ENCODE results near the gene CUX1. TPM values are rescaled to one million over a fixed set of nuclear protein-coding genes. Genes with fewer than 3 reads are reported as not detected.

Gene CUX1
- total RNA-seq, 1 donor from 2014 or later = 101 TPM

DNA sequence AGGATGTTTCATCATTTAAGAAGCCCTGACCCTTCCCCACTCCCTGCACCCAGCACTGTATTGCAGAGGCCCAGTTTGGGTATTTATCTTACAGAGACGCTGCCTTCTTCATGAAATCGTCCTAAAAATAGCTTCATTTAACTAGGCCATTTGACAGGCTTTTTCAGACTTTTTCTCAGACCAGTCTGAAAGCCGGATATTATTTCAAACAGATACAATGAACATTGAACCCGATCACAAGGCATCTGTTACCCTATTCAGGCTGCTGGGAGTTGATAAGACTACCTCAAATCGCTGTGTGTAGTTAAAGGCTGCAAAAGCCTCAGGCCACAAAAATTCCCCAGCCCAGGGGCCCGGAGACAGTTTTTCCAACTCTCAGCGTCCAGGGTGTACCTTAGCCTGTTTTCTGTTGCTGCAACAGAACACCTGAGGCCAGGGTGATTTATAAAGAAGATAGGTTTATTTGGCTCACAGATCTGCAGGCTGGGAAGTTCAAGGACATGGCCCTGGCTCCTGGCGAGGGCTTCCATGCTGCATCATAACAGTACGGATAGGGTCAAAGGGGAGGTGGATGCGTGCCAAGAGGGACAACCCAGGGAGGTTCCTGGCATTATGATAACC, 338.5 kb downstream of the CUX1 start:
- H3K27ac ChIP-seq = no peak overlapping the region
- no peaks in the 10 kb centered on the region for H3K9me3 ChIP-seq
- H3K27me3 ChIP-seq = no peaks in the 10 kb centered on the region
- no peak overlapping the region for H3K4me3 ChIP-seq
- peaks cover 0 to 17% of the 10 kb centered on the region in 2 donors for H3K36me3 ChIP-seq
- no peak for DNase-seq (ENCODE audit: low spot score in 2 of 2)
- intact Hi-C loops (cut with DNase I) = no loop called here
- peaks cover 0 to 3% of the 10 kb centered on the region in 2 donors for H3K4me1 ChIP-seq
- TF ChIP-seq, protein P1, sequence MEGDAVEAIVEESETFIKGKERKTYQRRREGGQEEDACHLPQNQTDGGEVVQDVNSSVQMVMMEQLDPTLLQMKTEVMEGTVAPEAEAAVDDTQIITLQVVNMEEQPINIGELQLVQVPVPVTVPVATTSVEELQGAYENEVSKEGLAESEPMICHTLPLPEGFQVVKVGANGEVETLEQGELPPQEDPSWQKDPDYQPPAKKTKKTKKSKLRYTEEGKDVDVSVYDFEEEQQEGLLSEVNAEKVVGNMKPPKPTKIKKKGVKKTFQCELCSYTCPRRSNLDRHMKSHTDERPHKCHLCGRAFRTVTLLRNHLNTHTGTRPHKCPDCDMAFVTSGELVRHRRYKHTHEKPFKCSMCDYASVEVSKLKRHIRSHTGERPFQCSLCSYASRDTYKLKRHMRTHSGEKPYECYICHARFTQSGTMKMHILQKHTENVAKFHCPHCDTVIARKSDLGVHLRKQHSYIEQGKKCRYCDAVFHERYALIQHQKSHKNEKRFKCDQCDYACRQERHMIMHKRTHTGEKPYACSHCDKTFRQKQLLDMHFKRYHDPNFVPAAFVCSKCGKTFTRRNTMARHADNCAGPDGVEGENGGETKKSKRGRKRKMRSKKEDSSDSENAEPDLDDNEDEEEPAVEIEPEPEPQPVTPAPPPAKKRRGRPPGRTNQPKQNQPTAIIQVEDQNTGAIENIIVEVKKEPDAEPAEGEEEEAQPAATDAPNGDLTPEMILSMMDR (IDR thresholded peaks at IDR 0.05) = no peak

DNA sequence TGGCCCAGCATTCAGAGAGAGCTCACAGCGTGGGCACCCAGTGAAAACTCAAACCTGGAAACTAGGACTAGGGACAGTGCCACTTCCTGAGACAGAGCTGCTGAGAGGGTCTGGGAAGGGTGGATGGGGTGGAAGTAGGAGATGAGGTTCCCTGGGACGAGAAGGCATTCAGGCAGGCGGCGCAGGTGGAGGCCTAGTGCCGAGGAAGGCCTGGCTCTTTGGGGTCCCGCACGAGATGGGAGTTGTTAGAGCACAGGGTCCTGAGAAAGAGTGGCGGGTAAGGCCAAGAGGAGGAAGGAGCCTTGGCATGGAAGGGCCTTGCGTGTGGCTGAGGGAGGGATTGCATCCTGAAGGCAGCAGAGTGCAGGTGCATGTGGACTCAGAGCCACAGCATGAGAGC, 339.4 kb downstream of the CUX1 start:
- intact Hi-C loops (cut with DNase I) = no loop called here
- TF ChIP-seq, protein P1 (IDR thresholded peaks at IDR 0.05) = no peak
- peaks cover 0 to 20% of the 10 kb centered on the region in 2 donors for H3K36me3 ChIP-seq
- H3K27ac ChIP-seq = no peak overlapping the region
- no peaks in the 10 kb centered on the region for H3K27me3 ChIP-seq
- DNase-seq (ENCODE audit: low spot score in 2 of 2) = no peak
- no peaks in the 10 kb centered on the region for H3K9me3 ChIP-seq
- H3K4me1 ChIP-seq = peaks cover 0 to 3% of the 10 kb centered on the region in 2 donors
- no peak overlapping the region for H3K4me3 ChIP-seq

DNA sequence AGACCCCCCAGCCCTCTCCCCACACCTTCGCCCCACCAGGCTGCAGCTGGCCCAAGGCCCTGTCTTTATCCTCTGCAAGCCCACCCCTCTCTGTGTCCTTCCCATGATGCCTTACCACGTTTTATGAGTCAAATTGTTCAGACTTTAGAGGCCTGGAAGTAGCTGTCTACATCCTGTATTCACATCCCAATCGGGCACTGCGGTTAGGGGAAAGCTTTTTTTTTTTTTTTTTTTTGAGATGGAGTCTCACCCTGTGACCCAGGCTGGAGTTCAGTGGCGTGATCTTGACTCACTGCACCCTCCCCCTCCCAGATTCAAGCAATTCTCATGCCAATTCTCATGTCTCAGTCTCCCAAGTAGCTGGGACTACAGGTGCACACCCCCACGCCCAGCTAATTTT, 347.7 kb downstream of the CUX1 start:
- no peaks in the 10 kb centered on the region for H3K9me3 ChIP-seq
- H3K36me3 ChIP-seq = peaks cover 0 to 11% of the 10 kb centered on the region in 2 donors
- no peak overlapping the region for H3K27ac ChIP-seq
- no peak for DNase-seq (ENCODE audit: low spot score in 2 of 2)
- no peaks in the 10 kb centered on the region for H3K27me3 ChIP-seq
- H3K4me1 ChIP-seq = no peaks in the 10 kb centered on the region
- intact Hi-C loops (cut with DNase I) = no loop called here
- H3K4me3 ChIP-seq = no peak overlapping the region
- TF ChIP-seq, protein P1 (IDR thresholded peaks at IDR 0.05) = no peak

DNA sequence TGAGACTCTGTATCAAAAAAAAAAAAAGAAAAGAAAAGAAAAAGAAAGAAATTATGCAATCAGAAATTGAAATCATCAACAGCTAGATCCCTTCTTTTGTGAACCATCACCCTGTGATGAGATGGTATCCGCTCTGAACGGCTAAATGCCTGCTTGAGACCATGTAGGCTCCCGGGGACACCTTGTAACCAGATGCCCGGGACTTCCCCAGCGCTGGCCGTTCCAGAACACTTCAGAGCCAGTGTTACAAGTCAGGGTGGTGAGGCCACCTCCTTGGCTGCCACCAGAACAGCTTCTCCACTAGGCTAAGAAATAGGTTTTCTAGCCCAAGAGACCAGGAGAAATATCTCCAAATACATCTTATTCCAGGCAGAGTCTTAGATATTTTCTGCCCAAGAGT, 349.8 kb downstream of the CUX1 start:
- TF ChIP-seq, protein P1 (IDR thresholded peaks at IDR 0.05) = no peak
- Histone ChIP-seq H3K4me3 (no peak overlapping the region), H3K27me3 (no peaks in the 10 kb centered on the region), H3K9me3 (no peaks in the 10 kb centered on the region), H3K27ac (no peak overlapping the region), H3K4me1 (no peaks in the 10 kb centered on the region), H3K36me3 (peaks cover 0 to 6% of the 10 kb centered on the region in 2 donors)
- intact Hi-C loops (cut with DNase I) = no loop called here
- no peak for DNase-seq (ENCODE audit: low spot score in 2 of 2)

DNA sequence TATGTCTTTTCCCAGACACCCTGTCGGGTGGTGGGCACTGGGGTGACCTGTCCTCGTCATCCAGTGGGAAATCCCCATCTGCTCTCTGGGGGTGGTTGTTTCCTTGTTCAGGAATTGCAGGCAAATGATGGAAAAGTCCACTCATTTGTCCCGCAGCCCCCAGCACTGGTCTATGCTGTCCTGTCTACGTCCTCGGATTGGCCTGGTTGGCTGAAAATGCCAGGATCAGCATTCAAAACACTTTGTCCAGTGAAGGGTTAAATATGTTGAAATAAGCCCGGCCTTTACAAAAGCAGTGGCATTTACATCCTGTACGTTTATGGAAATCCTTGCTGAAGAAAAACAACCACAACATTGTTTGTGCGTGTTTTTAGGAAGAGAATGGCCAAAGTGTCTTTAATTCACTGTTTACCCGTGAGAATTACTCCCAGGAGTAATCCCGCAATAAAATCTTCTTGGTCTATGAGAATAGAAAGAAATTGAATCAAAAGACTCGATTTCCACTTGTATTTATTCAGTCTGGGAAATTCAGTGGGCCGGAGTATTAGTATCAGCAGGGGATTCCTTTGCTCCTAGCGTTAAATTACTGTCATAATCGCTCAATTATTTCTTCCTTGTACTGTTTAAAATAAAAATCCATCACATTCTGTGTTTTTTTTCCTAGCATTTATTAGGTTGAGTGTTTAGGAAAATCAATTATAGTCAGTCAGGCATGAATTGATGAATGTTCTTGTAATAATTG, 352.4 kb downstream of the CUX1 start:
- Histone ChIP-seq H3K27me3 (no peaks in the 10 kb centered on the region), H3K9me3 (no peaks in the 10 kb centered on the region), H3K4me3 (peak overlapping the region in 1 of 2 donors; percentile 11), H3K36me3 (no peaks in the 10 kb centered on the region), H3K27ac (peak overlapping the region; percentile 46 to 63), H3K4me1 (peaks cover 0 to 8% of the 10 kb centered on the region in 2 donors)
- intact Hi-C loops (cut with DNase I) = no loop called here
- TF ChIP-seq, protein P1 (IDR thresholded peaks at IDR 0.05) = no peak
- no peak for DNase-seq (ENCODE audit: low spot score in 2 of 2)
